Esophagus squamous epithelium (tissue), 5 donors: ENCODE data around the gene FBXL7. TPM values are rescaled to one million over a fixed set of nuclear protein-coding genes. Genes with fewer than 3 reads are reported as not detected.

Experiments
- DNase-seq: peaks from one replicate; lab custom pipeline; 2025; lab: John Stamatoyannopoulos, UW
- H3K27ac ChIP-seq, 4 donors: fragments of 200-600 bp; sonication (generic); one replicate each; pipeline ENCODE4 v1.5.1; 2016 to 2019; ENCODE audit warnings: mild to moderate bottlenecking in 1 of 4
- H3K27me3 ChIP-seq, 4 donors: fragments of 200-600 bp; sonication (generic); 1 replicate in 3 of 4; 2 replicates in 1 of 4; pipeline versions ENCODE4 v1.5.1 to v1.6.0; 2017 to 2021; ENCODE audit warnings: antibody characterized with exemption in 1 of 4
- H3K36me3 ChIP-seq, 3 donors: fragments of 200-600 bp; sonication (generic); one replicate each; pipeline ENCODE4 v1.5.1; 2016 to 2019
- H3K4me1 ChIP-seq, 3 donors: fragments of 200-600 bp; sonication (generic); one replicate each; pipeline ENCODE4 v1.5.1; 2017 to 2019
- H3K4me3 ChIP-seq, 4 donors: fragments of 200-600 bp; sonication (generic); 1 replicate in 3 of 4; 2 replicates in 1 of 4; pipeline ENCODE4 v1.5.1; 2016 to 2019; ENCODE audit warnings: mild to moderate bottlenecking in 2 of 4, moderate library complexity in 1 of 4
- H3K9me3 ChIP-seq, 3 donors: fragments of 200-600 bp; sonication (generic); one replicate each; pipeline ENCODE4 v1.5.1; 2016 to 2019
- POLR2A ChIP-seq, 4 donors: fragments of 450-650 bp; IDR thresholded peaks; one replicate each; pipeline ENCODE4 v1.6.1; 2017; ENCODE audit warnings: antibody characterized with exemption in 4 of 4, mild to moderate bottlenecking in 4 of 4, moderate library complexity in 3 of 4
- WGBS, 2 donors: methylation state at CpG; one replicate each; pipeline ENCODE4 v1.1.5; 2018; 5-methylcytosine and 5-hydroxymethylcytosine counted together
- intact Hi-C: fragments of 100-400 bp; cut with DNase I; formaldehyde crosslinking; loops from one replicate; pipeline ENCODE4 v1.15.0; 2022
- total RNA-seq, 4 donors: library from RNA; depleted of rRNA; stranded (reverse); fragments of >200 nt; gene quantifications; one replicate each; pipeline ENCODE4 v1.1.0, GENCODE V29; 2016
- TF ChIP-seq, protein P1 (sequence below), 6 experiments: fragments of 450-650 bp in 4 of 6; fragments of 200-600 bp in 2 of 6; sonication (generic) in 2 of 6; IDR thresholded peaks; one replicate each; pipeline ENCODE4 v1.5.1; 2016 to 2019; ENCODE audit warnings: antibody characterized with exemption in 6 of 6, mild to moderate bottlenecking in 4 of 6, moderate library complexity in 4 of 6
- donor health status: DM: yes; HTN: yes; CAD: no.

The FBXL7 gene
- total RNA-seq: 10 to 100 TPM in 1 of 4 donors, 1 to 10 TPM in 2, under 1 TPM in 1; 0.68 to 15.1 (median 2.8) TPM

GRCh38 chr5:15499528-15500324 lies at the start of gene FBXL7:
TSS of gene FBXL7 (plus strand) at chr5:15500180.
- peak within 1 kb of the TSS; percentile 74 to 96 (median 90) for H3K27ac ChIP-seq
- DNase-seq: no peak
- H3K36me3 ChIP-seq: no peaks in the 10 kb centered on the region
- no peaks in the 10 kb centered on the region for H3K9me3 ChIP-seq
- peaks cover 8 to 43% (median 15%) of the 10 kb centered on the region in 3 donors for H3K4me1 ChIP-seq
- TF ChIP-seq, protein P1, sequence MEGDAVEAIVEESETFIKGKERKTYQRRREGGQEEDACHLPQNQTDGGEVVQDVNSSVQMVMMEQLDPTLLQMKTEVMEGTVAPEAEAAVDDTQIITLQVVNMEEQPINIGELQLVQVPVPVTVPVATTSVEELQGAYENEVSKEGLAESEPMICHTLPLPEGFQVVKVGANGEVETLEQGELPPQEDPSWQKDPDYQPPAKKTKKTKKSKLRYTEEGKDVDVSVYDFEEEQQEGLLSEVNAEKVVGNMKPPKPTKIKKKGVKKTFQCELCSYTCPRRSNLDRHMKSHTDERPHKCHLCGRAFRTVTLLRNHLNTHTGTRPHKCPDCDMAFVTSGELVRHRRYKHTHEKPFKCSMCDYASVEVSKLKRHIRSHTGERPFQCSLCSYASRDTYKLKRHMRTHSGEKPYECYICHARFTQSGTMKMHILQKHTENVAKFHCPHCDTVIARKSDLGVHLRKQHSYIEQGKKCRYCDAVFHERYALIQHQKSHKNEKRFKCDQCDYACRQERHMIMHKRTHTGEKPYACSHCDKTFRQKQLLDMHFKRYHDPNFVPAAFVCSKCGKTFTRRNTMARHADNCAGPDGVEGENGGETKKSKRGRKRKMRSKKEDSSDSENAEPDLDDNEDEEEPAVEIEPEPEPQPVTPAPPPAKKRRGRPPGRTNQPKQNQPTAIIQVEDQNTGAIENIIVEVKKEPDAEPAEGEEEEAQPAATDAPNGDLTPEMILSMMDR (IDR thresholded peaks at IDR 0.05): peak in 1 of 6 experiments; percentile 9
- peak in 2 of 4 donors; percentile 46 to 50 for TF ChIP-seq POLR2A (IDR thresholded peaks at IDR 0.05)
- intact Hi-C loops: no loop called here
- 2 to 4% methylated on average over 25 to 37 of the region's 60 CpGs for WGBS, 2 donors
- peak within 1 kb of the TSS; percentile 44 to 87 (median 65) for H3K4me3 ChIP-seq
- H3K27me3 ChIP-seq: peaks cover 0 to 14% (median 0%) of the 10 kb centered on the region in 4 donors

DNA sequence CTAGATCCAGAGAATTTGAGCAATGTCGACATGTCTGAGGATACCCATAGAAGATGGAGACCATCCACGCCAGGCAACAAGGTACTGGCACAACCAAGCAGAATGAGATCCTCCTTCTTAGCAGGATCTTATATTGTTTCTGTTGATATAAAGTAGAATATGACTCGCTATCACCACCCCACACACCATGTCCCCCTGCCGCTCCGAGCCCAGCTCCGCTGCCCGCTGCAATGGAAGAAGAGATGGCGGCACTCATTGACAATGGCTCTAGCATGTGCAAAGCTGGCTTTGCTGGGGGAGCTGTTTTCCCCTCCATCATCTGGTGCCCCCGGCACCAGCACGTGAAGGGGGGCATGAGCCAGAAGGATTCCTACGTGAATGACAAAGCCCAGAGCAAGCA lies 49.5 kb upstream of the FBXL7 start:
- Histone ChIP-seq H3K27ac (no peak overlapping the region), H3K4me1 (no peaks in the 10 kb centered on the region), H3K4me3 (no peak overlapping the region), H3K9me3 (no peaks in the 10 kb centered on the region), H3K36me3 (no peaks in the 10 kb centered on the region), H3K27me3 (no peaks in the 10 kb centered on the region)
- TF ChIP-seq POLR2A (IDR thresholded peaks at IDR 0.05): no peak
- TF ChIP-seq, protein P1 (IDR thresholded peaks at IDR 0.05): no peak
- no peak for DNase-seq
- 80 to 92% methylated on average over 5 to 9 of the region's 11 CpGs for WGBS, 2 donors
- intact Hi-C loops: no loop called here

DNA sequence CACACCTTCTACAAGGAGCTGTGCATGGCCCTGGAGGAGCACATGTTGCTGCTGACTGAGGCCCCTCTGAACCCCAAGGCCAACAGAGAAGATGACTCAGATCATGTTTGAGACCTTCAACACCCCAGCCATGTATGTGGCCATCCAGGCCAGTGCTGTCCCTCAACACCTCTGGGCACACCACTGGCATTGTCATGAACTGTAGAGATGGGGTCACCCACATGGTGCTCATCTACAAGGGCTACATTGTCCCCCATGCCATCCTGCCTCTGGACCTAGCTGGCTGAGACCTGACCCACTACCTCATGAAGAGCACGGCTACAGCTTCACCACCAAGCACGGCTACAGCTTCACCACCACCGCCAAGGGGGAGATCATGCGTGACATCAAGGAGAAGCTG lies 49.0 kb upstream of the FBXL7 start:
- no peak overlapping the region for H3K4me3 ChIP-seq
- 93 to 100% methylated on average over 1 to 3 of the region's 4 CpGs for WGBS, 2 donors
- H3K9me3 ChIP-seq: no peaks in the 10 kb centered on the region
- no peaks in the 10 kb centered on the region for H3K36me3 ChIP-seq
- no peaks in the 10 kb centered on the region for H3K27me3 ChIP-seq
- intact Hi-C loops: no loop called here
- no peaks in the 10 kb centered on the region for H3K4me1 ChIP-seq
- no peak overlapping the region for H3K27ac ChIP-seq
- TF ChIP-seq, protein P1 (IDR thresholded peaks at IDR 0.05): no peak
- TF ChIP-seq POLR2A (IDR thresholded peaks at IDR 0.05): no peak
- no peak for DNase-seq

DNA sequence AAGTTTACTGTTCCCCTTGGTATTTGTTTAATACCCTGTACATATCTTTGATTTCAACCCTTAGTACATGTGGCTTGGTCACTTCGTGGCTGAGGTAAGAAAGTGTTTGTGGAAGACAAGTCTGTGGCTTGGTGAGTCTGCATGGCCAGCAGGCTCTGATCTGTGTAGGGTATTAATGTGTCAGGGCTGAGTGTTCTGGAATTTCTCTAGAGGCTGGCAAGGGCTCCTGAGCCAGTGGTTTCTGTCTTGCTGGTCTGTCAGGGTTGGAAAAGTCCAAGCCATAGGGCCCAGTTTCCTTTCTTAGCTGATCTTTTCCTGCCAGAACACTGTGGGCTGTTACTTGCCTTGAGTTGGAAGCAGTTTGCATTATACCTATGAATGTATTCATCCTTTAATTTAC lies 48.0 kb upstream of the FBXL7 start:
- Histone ChIP-seq H3K36me3 (no peaks in the 10 kb centered on the region), H3K27ac (no peak overlapping the region), H3K27me3 (no peaks in the 10 kb centered on the region), H3K4me3 (no peak overlapping the region), H3K4me1 (no peaks in the 10 kb centered on the region), H3K9me3 (no peaks in the 10 kb centered on the region)
- intact Hi-C loops: no loop called here
- DNase-seq: no peak
- 15 to 36% methylated on average over 1 of the region's 1 CpG for WGBS, 2 donors
- no peak for TF ChIP-seq POLR2A (IDR thresholded peaks at IDR 0.05)
- TF ChIP-seq, protein P1 (IDR thresholded peaks at IDR 0.05): no peak

DNA sequence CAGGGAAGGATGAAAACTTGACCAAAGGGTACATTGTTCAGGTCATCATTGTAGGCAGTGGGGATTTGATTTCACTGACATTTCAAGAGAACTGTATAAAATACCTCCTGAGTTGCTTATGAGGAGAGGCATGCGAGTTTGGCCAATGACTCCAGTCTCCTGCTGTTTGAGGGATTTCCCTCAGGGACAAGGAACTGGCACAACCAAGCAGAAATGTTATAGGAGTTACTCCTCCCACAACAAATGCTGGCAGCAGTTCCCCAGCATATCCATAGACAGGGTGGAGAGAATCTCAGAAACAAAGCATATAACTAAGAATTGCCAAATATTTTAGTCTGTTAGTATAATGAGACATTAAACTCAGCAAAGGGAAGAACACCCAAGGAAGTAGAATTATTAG lies 47.2 kb upstream of the FBXL7 start:
- 25 to 60% methylated on average over 1 of the region's 1 CpG for WGBS, 2 donors
- no peak overlapping the region for H3K4me3 ChIP-seq
- no peaks in the 10 kb centered on the region for H3K4me1 ChIP-seq
- DNase-seq: no peak
- H3K27me3 ChIP-seq: no peaks in the 10 kb centered on the region
- no peaks in the 10 kb centered on the region for H3K36me3 ChIP-seq
- no peak overlapping the region for H3K27ac ChIP-seq
- intact Hi-C loops: no loop called here
- TF ChIP-seq POLR2A (IDR thresholded peaks at IDR 0.05): no peak
- TF ChIP-seq, protein P1 (IDR thresholded peaks at IDR 0.05): no peak
- no peaks in the 10 kb centered on the region for H3K9me3 ChIP-seq
